ENCODE measurements around the gene ABCA3.

DNA sequence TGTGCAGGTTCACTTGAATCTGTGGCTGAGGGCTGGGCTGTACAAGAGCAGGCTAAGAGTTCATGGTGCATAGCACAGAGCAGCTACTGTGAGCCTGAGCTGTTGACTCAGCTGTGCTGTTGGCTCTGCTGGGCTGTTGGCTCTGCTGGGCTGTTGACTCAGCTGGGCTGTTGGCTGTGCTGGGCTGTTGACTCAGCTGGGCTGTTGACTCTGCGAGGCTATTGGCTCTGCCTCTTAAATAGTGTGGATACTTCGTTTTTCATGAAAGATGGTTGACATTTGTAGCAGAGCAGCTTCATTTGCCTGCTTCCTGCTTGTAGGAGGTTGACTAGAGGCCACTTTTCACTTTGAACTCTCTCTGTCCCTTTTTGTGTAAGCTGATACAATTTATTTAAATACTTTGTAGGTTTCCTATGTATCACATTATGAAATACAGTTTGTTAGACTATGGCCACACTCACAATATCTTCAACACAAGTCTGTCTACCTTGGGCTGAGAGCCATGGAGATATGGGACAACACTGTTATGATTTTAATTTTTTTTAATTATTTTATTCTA lies 48.4 kb upstream of the ABCA3 start:
- no peak for TF ChIP-seq CTCF (conservative IDR thresholded peaks at IDR 0.05 in 1 of 2, IDR thresholded peaks at IDR 0.05 in 1 of 2; ENCODE audit: low read depth in 1 of 2, low read length in 2 of 2)
- no peak for TF ChIP-seq EZH2 (IDR thresholded peaks at IDR 0.05; ENCODE audit: low read length, missing control alignments)

Measured in fibroblast of lung (primary cell).